Thoracic aorta (tissue), 2 donors: ENCODE results near the gene ATP2C2. TPM values are rescaled to one million over a fixed set of nuclear protein-coding genes. Genes with fewer than 3 reads are reported as not detected.
"Not testable (repeated sequence)": the region's sequence is repeated elsewhere in the genome, so short reads cannot be mapped to it uniquely, and the experiment has no call there.

ENCODE experiments used
- ATAC-seq: fragments of 150-250 bp; one replicate; pipeline ENCODE4 v1.8.0; 2017; ENCODE audit warnings: low read depth; ENCODE audit not compliant: insufficient number of reproducible peaks, low FRiP score
- DNase-seq: peaks from one replicate; pipeline ENCODE4 v3.0.0-alpha.2; 2020; ENCODE audit warnings: low spot score
- H3K27ac ChIP-seq, 2 donors: fragments of 200-600 bp; sonication (generic); 1 replicate in 1 of 2; 2 replicates in 1 of 2; pipeline ENCODE4 v1.5.1; 2016; ENCODE audit warnings: mild to moderate bottlenecking in 2 of 2, moderate library complexity in 2 of 2
- H3K27me3 ChIP-seq: fragments of 200-600 bp; sonication (generic); replicated peaks from 2 replicates; pipeline ENCODE4 v1.6.0; 2016; ENCODE audit warnings: mild to moderate bottlenecking; ENCODE audit not compliant: insufficient read depth
- H3K36me3 ChIP-seq: fragments of 200-600 bp; sonication (generic); one replicate; pipeline ENCODE4 v1.5.1; 2016
- H3K4me1 ChIP-seq, 2 donors: fragments of 200-600 bp; sonication (generic); 1 replicate in 1 of 2; 2 replicates in 1 of 2; pipeline versions ENCODE4 v1.5.1 to v1.6.0; 2016; ENCODE audit warnings: low read depth in 2 of 2, mild to moderate bottlenecking in 1 of 2; ENCODE audit not compliant: control insufficient read depth in 1 of 2
- H3K4me3 ChIP-seq: fragments of 200-600 bp; sonication (generic); 2 replicates; pipeline ENCODE4 v1.5.1; 2016; ENCODE audit warnings: mild to moderate bottlenecking
- H3K9me3 ChIP-seq: fragments of 200-600 bp; sonication (generic); 2 replicates; pipeline ENCODE4 v1.5.1; 2016
- CTCF ChIP-seq: fragments of 200-600 bp; sonication (generic); IDR thresholded peaks from one replicate; pipeline ENCODE4 v1.5.1; 2019; ENCODE audit warnings: antibody characterized with exemption
- total RNA-seq, 2 donors: library from RNA; depleted of rRNA; stranded (reverse); fragments of >200 nt; gene quantifications; one replicate each; pipeline versions ENCODE4 v1.1.0 to v1.2.3, GENCODE V29; 2016

The ATP2C2 gene
- total RNA-seq, 2 donors from 2014 or later: 0.28 to 0.54 TPM

- TF ChIP-seq CTCF: no peak
- no peaks in the 10 kb centered on the region for H3K27me3 ChIP-seq
- H3K27ac ChIP-seq: no peak overlapping the region
- DNase-seq (no peak), ATAC-seq (no peak)
- no peaks in the 10 kb centered on the region for H3K36me3 ChIP-seq
- no peak overlapping the region for H3K4me3 ChIP-seq
- peaks cover 0 to 1% of the 10 kb centered on the region in 2 donors for H3K4me1 ChIP-seq
- no peaks in the 10 kb centered on the region for H3K9me3 ChIP-seq
Observed at GRCh38 chr16:84396537-84397008, 28.2 kb downstream of the ATP2C2 start.

GRCh38 chr16:84397090-84397489 lies 28.8 kb downstream of the ATP2C2 start:
- DNase-seq (no peak), ATAC-seq (no peak)
- Histone ChIP-seq H3K27me3 (no peaks in the 10 kb centered on the region), H3K27ac (no peak overlapping the region), H3K4me3 (no peak overlapping the region), H3K36me3 (no peaks in the 10 kb centered on the region), H3K4me1 (no peaks in the 10 kb centered on the region), H3K9me3 (no peaks in the 10 kb centered on the region)
- TF ChIP-seq CTCF: no peak

GRCh38 chr16:84398701-84399100 lies 30.4 kb downstream of the ATP2C2 start:
- Histone ChIP-seq H3K36me3 (no peaks in the 10 kb centered on the region), H3K9me3 (no peaks in the 10 kb centered on the region), H3K4me3 (no peak overlapping the region), H3K4me1 (no peaks in the 10 kb centered on the region), H3K27me3 (no peaks in the 10 kb centered on the region), H3K27ac (no peak overlapping the region)
- TF ChIP-seq CTCF: no peak
- no peak for ATAC-seq
- DNase-seq: no peak

GRCh38 chr16:84399912-84400311 lies 31.6 kb downstream of the ATP2C2 start:
- H3K9me3 ChIP-seq, ATAC-seq, H3K27me3 ChIP-seq, H3K36me3 ChIP-seq, H3K27ac ChIP-seq, H3K4me3 ChIP-seq, DNase-seq, H3K4me1 ChIP-seq: not testable (repeated sequence)

- H3K9me3 ChIP-seq, H3K27me3 ChIP-seq, ATAC-seq, H3K4me3 ChIP-seq, H3K27ac ChIP-seq, DNase-seq, H3K4me1 ChIP-seq, H3K36me3 ChIP-seq: not testable (repeated sequence)
Observed at GRCh38 chr16:84403435-84403834, 35.1 kb downstream of the ATP2C2 start.

- Histone ChIP-seq H3K27ac (no peak overlapping the region), H3K27me3 (no peaks in the 10 kb centered on the region), H3K4me3 (no peak overlapping the region), H3K4me1 (no peaks in the 10 kb centered on the region), H3K9me3 (no peaks in the 10 kb centered on the region), H3K36me3 (no peaks in the 10 kb centered on the region)
- no peak for DNase-seq
- ATAC-seq: no peak
- no peak for TF ChIP-seq CTCF
Observed at GRCh38 chr16:84404324-84404723, 36.0 kb downstream of the ATP2C2 start.
